GM18867 (cell line): ENCODE measurements around the gene PAPPA2.
A peak's percentile ranks its signal among the peaks of the same experiment; 100 is the strongest.

ENCODE experiments used
- ATAC-seq: cut with Tn5 transposase; IDR thresholded peaks from one replicate; pipeline ENCODE4 v1.9.1; 2021; ENCODE audit warnings: mild to moderate bottlenecking, moderate library complexity; ENCODE audit not compliant: unreplicated experiment

The PAPPA2 gene

DNA sequence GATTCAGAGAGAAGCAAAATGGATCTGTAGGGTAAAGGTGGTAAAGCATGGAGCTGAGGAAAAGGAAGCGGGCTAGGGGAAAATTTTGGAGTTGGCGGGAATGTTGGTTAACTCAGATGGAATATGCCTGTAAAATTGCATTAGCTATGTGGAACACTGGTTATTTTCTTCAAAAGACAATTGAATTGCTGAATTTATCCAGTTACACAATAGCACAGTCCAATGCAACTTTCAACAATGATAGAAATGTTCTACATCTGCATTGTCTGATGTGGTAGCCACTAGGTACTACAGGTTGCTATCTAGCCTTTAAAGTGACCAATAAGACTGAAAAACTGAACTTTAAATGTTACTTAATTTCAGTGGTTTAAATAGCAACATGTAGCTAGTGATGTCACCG lies 386.3 kb downstream of the PAPPA2 start:
- ATAC-seq, result no peak

DNA sequence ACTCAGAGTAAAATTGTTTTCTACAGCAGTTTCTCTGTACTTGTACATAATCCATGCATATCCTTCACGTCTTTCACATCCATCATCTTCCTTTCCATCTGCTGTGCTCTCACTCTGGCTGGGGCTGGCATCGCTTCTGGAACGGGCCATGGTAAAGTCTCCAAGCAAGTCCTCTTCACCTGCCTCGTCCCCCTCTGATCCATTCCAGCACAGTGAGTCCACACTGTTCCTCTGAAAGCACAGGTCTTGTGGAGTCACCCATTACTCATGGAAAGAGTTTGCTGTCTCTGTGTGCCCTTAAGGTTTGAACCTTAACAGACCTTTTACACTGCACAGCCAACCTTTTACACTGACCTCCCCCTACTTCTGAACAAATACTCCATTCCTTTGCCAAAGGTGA lies 387.9 kb downstream of the PAPPA2 start:
- ATAC-seq, result no peak

DNA sequence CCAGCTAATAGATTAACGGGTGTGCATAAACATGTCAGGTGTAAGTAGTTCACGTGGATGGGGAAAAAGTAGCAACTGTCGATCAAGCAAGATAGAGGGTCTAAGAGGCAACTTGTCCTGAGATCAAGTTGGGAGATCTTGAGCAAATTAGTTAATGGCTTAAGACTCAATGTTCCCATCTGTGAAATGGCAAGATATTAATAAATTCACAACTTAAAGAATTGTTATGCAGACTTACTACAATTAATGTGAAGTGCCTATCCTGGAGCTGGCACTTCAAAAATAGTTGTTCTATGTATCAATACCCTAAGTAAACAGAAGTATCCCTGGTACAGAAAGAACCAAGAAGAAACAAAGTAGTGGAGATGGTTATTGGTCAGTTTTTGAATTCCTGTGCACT lies 389.1 kb downstream of the PAPPA2 start:
- ATAC-seq, result no peak

DNA sequence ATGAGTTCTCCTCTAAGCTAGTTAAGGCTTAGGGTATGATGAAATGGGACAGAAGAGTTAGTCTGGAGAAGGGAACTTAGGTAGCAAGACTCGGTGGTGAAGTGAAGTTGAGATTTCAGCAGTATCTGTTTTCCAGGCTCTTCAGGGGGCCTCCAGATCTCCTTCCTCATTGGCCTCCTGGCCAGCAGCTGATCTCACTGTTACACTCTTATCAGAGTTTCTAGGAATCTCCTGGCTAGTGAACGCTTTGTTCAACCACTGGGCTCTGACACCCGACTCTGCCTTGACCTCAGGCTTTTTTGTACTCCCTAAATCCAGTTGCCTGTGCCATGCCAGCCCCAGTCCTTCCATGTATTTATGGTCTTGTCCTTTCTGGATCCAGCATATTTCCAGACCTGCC lies 390.5 kb downstream of the PAPPA2 start:
- no peak for ATAC-seq

DNA sequence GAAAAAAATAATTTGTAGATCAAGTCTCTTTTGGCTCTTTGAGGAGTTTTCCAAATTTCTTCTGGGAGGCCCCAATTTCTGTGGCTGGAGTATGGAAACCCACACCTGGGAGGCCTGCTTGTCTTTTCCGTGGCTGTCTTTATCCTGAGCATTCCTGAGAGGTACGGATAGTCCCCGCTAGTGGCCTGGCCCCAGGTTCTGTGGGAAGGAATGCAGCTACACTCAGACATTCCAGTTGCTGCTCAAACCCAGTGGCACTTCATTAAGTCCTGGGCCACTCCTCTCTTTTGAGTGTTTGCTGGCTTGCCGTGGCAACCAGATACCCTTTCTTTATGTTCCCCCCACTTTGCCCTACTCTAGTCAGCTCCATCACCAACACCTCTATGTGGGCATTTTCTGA lies 391.1 kb downstream of the PAPPA2 start:
- ATAC-seq, result no peak

DNA sequence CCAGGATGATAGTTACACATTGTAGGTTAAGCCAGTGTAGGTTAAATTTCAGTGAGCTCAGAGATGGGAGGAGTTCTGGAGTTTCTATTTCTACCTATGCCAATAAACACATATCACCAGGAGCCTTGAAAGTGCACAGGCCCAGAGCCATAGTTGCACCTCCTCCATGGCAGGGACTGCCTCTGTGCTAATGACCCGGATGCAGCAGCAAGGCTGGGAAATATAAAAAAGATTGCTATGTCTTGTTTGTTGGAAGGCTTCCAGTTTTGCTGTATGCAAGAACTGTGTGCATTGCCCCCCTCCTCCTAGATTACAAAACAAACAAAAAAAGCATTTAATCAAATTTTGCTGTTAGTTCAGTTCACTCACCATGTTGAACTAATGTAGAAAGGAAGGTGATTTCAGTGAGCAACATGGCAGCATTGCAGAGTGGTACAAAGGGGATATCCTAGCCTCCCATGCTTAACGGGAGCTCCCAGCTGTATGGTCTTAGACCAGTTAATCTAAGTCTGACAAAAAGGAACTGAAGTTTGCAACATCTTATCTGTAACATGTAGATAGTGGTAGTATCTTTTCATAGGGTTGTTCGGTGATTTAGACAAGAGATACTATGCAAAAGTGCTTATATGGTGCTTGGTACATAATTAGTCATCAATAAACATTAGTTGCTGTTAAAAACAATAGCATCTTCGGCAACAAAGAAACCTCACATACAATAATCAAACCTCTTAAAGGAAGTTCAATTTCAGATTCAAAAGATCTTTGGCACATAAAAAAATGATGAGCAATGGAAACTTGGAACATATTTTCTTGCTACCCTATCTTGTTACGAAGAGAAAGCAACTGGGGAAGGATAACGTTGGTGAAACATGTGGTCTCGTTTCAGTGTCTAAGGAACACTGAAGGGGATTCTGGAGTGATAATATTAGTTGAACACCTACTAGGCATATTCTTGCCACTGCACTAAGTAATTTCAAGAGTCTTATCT lies 392.1 kb downstream of the PAPPA2 start:
- ATAC-seq, result no peak

DNA sequence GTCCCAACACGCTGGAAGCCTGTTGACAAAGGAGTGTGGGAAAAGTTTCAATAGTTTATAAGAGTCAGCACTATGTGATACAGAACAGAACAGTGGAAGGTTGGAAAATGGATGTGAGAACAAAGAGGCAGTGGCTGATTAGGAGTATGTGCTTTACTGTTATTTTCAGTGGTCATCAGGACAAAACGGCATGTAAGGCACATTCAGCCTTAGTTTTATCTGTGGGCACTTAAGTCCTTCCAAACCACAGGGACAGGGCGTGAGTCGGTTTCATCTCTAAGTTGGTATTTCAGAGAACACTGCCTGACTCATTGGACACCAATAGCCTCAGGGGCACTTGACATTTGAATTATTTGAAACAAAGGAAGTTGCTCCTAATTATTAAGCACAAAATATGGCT lies 394.7 kb downstream of the PAPPA2 start:
- no peak for ATAC-seq

DNA sequence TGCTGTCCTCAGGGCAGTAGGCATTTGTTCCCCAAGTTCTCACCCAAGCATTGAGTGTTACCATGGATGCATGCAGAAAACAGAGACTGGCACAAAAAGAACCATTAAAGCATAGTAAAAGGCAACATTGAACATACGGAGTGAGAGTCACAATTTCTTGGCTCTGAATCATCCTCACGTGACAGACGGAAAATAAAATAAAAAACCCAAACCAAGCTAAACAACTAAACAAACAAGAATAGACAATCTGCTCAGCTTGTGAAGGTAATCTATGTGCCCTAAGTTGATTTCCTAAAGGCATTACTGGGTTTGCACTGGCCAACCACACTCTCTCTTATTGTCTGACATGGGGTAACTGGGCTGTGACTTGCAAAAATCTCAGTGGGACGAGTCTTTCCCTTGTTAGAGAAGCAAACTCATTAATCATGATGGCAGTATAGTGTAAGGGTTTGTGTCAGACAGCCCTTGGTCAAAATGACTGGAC lies 395.5 kb downstream of the PAPPA2 start:
- no peak for ATAC-seq

DNA sequence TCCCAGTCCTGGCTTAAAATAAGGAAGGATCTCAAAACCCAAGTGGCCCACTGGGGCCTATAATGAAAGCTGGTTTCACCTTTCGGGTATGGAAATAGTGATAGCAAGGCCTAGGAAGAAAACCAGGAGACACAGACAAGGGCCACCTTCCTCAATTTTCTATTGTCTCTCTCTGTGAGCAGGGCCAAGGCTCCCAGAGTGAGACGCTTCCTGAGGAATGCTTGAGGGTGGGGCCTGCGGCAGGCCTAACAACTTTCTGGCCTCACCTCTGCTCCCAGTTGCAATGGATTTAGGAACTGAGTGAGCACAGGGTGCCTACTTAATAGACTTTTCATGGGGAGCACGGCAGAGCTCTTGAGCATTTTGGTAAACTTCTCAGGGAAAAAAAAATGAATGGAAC lies 400.6 kb downstream of the PAPPA2 start:
- ATAC-seq, result no peak

DNA sequence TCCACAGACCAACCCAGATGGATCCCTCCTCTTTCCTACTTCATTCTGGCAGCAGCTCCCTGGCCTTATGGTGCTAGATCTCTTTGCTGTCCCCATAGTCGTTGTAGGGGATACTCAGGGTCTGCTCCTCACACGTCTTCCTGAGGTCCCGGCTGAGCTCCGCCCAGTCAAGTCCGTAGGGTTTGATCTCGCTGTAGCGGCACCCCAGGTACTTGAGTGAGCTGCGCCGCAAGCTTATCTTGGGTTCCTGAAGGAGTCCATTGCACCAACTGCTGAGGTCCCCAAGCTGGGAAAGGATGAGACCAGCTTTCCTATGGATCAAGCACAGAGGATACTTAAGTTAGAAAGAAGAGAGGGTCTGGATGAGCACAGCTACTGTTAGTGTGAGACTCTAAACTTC lies 401.2 kb downstream of the PAPPA2 start:
- ATAC-seq, result no peak

DNA sequence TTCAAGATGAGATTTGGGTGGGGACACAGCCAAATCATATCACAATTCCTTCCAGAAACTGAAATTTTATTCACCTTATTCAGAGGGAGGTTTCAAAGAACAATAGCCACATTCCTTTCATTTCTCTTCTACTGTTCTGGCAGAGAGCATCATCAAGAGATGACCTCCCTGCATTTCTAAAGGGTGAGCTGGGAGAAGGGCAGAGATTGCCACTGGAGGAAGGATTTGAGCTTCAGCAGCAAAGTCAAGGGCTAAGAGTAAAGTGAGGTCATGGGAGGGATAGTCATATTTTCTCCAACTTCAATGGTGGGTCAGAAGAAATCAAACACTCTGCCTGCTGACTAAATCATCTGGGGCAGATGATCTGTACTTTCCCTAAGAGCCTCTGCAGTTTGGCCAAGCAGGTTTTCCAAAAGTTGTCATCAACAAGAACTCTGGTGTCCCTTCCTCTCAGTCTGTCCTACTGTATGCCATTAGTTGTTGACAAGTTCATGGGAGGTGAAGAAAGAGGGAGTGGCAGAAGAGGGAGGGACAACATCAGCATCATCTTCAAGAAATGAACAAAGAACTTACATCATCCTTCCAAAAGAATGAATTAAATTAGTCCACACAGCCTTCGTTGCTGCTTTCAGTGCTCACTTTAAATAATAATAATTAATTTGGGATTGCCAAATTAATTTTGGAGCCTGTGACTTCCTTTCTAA lies 403.2 kb downstream of the PAPPA2 start:
- no peak for ATAC-seq

DNA sequence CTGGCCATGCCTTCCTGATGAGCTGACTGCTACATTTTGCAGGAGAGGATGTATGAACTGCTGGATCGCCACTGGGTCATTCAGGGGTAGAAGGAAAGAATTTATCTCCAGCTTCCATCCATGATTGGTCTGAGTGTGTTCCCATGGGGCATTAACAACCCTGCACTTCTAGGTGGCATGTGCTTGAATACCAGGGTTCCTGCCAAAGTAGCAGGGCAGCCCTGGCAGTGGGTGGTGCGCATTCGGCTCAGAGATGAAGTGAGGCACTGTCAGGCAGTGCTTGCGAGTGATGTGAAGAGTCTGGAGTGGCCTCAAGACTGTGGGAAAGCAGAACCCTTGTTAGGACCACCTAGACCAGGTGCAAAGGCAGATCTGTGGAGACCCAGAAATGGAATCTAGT lies 406.6 kb downstream of the PAPPA2 start:
- ATAC-seq, result no peak

DNA sequence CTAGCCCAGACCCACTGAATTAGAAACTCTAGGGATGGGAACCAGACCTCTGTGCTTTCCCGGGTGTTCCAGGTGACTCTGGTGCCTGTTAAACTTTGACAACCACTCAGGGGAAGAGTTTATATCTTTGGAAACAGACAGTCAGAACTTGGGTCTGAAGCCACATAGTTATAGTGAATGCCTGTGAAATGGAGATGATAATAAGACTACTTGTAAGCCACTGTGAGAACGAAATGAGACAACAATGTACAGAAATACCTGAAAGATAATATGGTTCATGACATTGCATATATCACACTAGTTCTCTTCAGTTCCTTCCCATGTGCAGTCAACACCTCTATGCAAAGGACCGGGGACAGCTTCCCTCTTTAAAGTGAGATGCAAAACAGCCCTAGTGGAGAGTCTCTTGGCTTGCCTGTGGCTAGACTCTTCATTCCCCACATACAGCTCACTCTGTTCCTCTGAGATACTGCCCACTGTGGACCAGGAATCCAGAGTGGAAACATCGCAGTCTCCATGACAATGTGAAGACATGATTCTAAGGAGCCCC lies 414.1 kb downstream of the PAPPA2 start:
- ATAC-seq, result peak; percentile 48

DNA sequence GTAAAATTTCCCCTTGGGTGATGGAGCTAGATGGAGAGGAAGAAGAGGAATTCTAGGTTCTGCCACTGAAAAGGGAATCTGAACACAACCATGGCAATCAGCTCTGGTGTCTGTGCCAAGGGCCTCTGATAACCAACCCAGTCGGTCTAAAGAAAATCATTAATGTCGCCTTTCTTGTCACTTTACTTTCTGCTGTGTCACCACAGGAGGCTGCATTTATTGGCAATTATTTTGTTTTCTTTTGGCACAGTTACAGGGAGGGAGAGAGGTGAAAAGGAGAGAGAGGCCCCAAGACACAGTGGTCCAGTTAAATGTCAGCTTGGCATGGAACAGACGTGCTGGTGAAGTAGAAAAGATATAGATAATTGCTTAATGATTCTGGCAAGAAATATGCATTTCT lies 414.6 kb downstream of the PAPPA2 start:
- ATAC-seq, result no peak

DNA sequence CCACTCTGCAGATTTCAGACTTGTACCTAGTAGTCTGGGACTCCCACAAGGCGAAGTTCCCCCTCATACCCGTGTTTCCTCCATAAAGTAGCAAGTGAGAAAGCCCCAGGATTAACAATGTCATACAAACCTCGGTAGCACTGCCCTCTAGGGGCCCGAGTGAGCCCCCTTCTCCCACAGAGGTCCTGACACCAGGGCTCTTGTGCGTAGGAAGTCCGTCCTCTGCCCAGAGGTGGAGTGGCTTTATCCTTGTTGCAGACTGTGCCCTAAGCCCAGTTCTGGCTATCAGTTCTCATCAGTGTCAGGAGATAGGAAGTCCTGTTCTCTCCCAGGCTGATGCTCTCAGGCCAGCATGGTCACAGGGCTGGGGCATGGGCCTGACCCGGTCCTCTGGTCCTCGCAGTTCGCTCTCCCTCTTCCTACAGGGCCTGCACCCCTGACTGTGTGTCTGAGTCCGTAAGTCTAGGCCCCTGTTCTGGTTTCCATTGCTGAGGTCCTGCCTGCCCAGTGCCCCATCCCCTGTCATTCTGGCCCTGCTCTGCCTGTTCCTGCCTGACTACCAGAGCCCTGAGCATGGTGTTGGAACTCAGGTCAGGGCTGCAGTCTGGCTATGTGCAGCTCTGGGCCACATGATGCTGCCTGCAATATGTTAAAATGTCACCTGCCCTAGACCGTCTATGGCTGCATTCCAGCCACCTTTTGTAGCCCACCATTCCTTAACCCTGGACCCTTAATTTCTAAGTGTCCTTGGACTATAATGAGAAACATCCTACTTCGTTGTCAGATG lies 416.0 kb downstream of the PAPPA2 start:
- no peak for ATAC-seq

DNA sequence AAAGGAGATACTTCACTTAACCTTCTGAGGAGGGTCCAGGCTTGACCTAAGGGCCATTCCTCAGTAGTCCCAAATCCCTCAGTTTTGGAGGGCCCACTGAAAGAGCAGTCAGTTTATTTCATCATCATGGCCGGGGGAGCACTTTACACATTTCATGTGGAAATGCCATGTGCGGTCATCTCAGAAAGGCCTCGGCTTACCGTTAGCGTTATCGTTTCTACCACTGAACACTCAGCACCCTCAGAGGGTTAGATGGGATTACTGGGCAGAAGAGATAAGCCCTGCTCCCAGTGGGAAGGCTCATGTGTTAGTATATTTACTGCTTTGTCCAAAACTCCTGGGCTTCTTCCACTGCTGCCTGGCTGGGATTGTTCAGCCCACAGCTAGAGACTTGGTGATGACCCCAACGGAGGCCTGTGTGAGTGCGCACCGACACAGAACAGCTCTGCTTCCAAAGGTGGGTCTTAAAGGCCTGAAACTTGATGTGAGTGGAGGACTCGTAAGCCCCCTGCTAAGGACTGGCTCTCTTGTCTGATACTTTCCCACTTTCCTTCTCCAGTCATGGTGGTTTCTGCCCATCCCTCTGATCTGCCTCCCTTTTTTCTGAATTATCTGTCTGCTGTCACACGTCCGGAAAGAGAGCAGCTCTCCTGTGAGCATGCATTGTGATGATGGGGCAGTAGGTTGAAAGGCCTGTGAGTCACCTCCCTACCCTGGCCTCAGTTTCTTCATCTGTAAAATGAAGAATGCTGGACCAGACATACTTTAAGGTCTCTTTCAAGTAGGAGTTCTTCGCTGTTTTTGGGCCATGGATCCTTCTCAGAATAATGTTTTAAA lies 417.0 kb downstream of the PAPPA2 start:
- ATAC-seq, result no peak

DNA sequence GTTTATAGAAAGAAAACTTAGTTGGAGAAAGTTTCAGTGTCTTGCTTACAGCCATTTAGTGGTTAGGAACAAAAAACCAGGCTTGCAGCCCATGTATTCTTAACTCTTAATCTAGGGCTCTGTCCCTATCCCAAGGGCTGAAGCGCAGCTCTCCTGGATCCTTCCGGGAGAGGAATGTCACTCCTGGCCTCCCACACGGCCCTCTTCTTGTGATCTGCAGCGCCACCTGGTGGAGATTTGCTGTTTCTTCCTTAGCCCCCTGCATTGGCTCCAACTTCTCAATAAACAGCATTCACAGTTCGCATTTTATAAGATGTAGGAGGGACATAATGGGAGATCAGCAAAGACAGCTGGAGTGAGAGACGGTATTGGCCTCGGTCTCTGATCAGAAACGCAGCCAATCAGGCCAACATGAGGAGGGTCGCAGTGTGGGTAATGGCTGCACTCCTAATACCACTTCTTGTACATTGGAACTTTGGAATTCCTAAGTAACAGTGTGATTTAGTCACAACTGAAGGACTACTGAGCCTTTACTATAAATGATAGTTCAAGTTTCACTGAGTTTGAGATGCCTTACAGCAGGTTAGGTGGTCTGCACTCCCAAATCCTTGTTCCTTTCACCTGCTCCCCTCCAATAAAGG lies 418.1 kb downstream of the PAPPA2 start:
- peak; percentile 71 for ATAC-seq

DNA sequence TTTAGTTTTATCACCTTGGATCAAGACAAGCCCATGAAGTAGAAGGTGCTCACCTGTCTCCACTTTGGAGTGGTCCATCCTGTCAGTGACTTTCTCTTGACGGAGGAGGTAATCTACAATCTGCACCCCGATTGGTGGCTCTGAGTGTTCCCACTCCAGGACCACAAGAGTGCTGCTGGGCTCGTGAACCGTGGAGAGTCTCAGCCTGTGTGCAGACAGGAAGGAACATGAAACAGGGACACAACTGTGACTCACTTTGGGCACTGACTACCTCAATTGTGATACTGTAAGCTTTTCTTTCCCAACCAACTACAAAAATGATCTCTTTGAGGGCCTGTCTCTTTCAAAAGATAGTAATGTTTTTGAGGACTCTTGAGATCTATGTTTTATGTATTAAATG lies 421.3 kb downstream of the PAPPA2 start:
- no peak for ATAC-seq

DNA sequence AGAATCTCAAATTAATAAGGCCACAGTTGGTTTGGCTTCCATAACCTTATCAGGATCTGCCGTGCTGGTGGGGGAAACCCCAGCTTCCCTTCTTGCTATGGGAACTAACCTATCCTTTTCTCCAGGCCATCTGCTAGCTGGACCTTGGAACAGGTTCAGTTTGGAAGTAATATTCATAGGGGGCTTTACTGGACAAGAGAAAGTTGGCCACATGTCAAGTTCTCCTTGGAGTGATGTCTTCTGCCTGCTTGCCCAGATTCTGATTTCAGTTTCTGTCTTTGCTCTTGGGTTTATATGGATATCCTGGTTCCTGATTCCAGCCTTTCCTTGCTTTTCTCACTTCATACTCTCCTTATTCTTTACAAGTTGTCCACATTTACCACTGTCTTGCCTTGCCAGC lies 421.9 kb downstream of the PAPPA2 start:
- ATAC-seq, result no peak

DNA sequence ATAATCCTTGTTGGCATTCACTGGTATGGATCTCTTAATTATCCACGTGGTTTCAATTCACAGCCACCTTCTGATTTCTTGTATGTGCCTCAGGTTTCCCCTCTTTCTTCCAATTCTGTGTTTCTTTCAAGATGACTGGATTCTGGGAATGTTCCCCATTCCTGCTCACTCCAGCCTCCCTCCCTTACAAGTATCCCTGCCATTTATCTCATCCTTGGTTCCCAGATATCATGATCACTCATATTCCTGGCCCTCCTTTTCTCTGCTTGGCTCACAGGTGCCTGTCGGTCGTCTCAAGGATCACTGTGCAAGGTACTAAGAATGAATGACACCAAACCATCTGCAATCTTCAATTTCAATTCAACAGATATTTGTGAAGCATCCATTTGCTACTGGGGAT lies 422.4 kb downstream of the PAPPA2 start:
- no peak for ATAC-seq
